Measurements from ENCODE around the gene RAPGEF1.

RAPGEF1 gene

DNA sequence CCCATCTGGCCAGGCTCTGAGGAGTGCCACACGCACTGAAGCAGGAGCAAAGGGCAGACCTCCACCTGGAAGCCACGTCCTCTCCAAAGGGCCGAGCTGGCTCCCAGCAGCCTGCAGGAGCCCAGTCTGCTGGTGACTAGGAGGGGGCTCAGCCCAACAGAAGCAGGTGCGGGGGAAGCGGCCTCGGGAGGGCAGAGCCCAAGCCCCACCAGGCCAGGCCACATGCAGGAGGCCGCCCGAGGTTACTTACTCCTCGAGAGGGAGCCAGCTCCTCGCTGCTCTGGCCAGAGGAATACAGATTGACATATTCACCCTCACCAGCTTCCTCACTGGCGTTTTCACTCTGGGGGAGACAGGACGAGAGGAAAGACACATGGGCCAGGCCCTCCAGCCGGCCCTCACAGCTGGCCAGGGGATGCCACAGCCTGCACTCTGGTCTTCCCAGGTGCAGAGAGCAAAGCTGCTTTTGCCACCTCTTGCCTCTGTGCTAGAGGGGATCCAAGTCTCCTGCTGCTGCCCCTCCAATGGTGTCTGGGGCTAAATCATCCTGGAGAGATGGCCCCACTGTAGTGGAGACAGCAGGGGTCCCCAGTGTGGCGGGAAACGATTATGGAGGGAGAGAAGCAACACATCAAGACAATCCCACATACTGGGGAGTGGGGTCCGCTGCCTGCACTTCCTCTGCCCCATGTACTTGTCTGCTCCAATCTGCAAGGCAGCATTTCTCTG lies 136.0 kb downstream of the RAPGEF1 start:
- Histone ChIP-seq H3K4me3 (ENCODE audit: low read depth, low read length) (no peak overlapping the region), H3K9me3 (ENCODE audit: control insufficient read depth, insufficient read depth, low read depth, low read length) (no peaks in the 10 kb centered on the region), H3K27ac (ENCODE audit: extremely low read depth, low read depth, low read length) (no peak overlapping the region), H3K36me3 (ENCODE audit: control insufficient read depth in 2 of 2, insufficient read depth in 1 of 2, low read length in 2 of 2) (peaks cover 4 to 27% of the 10 kb centered on the region in 2 experiments; a peak in 2 of 3 replicates), H3K4me1 (ENCODE audit: control insufficient read depth, insufficient read depth, low read length) (no peaks in the 10 kb centered on the region)
- ChIA-PET POLR2A (interaction anchor here (0.6 kb wide), 1 partner anchor 230 kb away, joined by 4 read pairs; no protein-coding TSS in a partner anchor), CTCF (interaction anchor here (1.2 kb wide), 1 partner anchor 12 kb away, joined by 3 read pairs; no protein-coding TSS in a partner anchor)
- TF ChIP-seq ZIC2 (tag by site-specific recombination; IDR thresholded peaks at IDR 0.05) = peak; percentile 91
- TF ChIP-seq MZF1 (tag by site-specific recombination; IDR thresholded peaks at IDR 0.05; ENCODE audit: borderline replicate concordance) = no peak
- TF ChIP-seq, protein P1, sequence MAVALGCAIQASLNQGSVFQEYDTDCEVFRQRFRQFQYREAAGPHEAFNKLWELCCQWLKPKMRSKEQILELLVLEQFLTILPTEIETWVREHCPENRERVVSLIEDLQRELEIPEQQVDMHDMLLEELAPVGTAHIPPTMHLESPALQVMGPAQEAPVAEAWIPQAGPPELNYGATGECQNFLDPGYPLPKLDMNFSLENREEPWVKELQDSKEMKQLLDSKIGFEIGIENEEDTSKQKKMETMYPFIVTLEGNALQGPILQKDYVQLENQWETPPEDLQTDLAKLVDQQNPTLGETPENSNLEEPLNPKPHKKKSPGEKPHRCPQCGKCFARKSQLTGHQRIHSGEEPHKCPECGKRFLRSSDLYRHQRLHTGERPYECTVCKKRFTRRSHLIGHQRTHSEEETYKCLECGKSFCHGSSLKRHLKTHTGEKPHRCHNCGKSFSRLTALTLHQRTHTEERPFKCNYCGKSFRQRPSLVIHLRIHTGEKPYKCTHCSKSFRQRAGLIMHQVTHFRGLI (tag by site-specific recombination; IDR thresholded peaks at IDR 0.05) = 0 out of 2 replicates have a peak, but pooled peaks have one; percentile 40

DNA sequence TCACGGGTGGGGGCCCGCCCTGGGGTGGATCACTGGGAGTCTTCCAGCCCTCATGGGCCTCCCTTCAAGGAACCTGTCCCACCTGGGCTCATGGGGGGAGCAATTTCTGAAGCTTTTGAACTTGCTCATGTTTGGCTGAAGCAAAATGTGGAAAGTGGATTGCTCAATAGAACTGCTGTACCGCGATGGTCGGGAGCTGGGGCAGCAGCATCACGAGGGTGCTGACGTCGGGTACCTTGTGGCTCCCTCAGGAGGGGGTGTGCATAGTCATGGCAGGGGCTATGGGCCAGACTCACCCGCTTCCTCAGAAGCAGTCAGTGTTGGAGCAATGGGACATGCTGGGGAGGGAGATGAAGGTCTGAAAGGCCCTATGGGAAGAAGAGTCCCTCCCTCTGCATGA lies 136.7 kb downstream of the RAPGEF1 start:
- POLR2A ChIA-PET = interaction anchor here (0.6 kb wide), 1 partner anchor 230 kb away, joined by 4 read pairs; no protein-coding TSS in a partner anchor
- Histone ChIP-seq H3K9me3 (ENCODE audit: control insufficient read depth, insufficient read depth, low read depth, low read length) (no peaks in the 10 kb centered on the region), H3K27ac (ENCODE audit: extremely low read depth, low read depth, low read length) (no peak overlapping the region), H3K4me1 (ENCODE audit: control insufficient read depth, insufficient read depth, low read length) (no peaks in the 10 kb centered on the region), H3K36me3 (ENCODE audit: control insufficient read depth in 2 of 2, insufficient read depth in 1 of 2, low read length in 2 of 2) (peaks cover 4 to 31% of the 10 kb centered on the region in 2 experiments; a peak in 2 of 3 replicates), H3K4me3 (ENCODE audit: low read depth, low read length) (no peak overlapping the region)
- TF ChIP-seq, protein P1 (tag by site-specific recombination; IDR thresholded peaks at IDR 0.05) = no peak
- TF ChIP-seq ZBTB48 (tag by site-specific recombination; IDR thresholded peaks at IDR 0.05) (no peak), BCL11A (tag by site-specific recombination; IDR thresholded peaks at IDR 0.05; ENCODE audit: low read depth) (no peak), ZNF626 (tag by site-specific recombination; IDR thresholded peaks at IDR 0.05) (no peak), ZNF324 (tag by site-specific recombination; IDR thresholded peaks at IDR 0.05) (no peak), ZNF394 (tag by site-specific recombination; IDR thresholded peaks at IDR 0.05; ENCODE audit: borderline replicate concordance) (no peak), ZNF561 (tag by site-specific recombination; IDR thresholded peaks at IDR 0.05; ENCODE audit: borderline replicate concordance) (no peak), KLF16 (tag by site-specific recombination; IDR thresholded peaks at IDR 0.05) (no peak), ZNF629 (tag by site-specific recombination; IDR thresholded peaks at IDR 0.05) (no peak), ZNF660 (tag by site-specific recombination; IDR thresholded peaks at IDR 0.05) (no peak)
- TF ChIP-seq, protein P2, sequence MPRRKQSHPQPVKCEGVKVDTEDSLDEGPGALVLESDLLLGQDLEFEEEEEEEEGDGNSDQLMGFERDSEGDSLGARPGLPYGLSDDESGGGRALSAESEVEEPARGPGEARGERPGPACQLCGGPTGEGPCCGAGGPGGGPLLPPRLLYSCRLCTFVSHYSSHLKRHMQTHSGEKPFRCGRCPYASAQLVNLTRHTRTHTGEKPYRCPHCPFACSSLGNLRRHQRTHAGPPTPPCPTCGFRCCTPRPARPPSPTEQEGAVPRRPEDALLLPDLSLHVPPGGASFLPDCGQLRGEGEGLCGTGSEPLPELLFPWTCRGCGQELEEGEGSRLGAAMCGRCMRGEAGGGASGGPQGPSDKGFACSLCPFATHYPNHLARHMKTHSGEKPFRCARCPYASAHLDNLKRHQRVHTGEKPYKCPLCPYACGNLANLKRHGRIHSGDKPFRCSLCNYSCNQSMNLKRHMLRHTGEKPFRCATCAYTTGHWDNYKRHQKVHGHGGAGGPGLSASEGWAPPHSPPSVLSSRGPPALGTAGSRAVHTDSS (tag by site-specific recombination; IDR thresholded peaks at IDR 0.05) = no peak
- TF ChIP-seq, protein P3, sequence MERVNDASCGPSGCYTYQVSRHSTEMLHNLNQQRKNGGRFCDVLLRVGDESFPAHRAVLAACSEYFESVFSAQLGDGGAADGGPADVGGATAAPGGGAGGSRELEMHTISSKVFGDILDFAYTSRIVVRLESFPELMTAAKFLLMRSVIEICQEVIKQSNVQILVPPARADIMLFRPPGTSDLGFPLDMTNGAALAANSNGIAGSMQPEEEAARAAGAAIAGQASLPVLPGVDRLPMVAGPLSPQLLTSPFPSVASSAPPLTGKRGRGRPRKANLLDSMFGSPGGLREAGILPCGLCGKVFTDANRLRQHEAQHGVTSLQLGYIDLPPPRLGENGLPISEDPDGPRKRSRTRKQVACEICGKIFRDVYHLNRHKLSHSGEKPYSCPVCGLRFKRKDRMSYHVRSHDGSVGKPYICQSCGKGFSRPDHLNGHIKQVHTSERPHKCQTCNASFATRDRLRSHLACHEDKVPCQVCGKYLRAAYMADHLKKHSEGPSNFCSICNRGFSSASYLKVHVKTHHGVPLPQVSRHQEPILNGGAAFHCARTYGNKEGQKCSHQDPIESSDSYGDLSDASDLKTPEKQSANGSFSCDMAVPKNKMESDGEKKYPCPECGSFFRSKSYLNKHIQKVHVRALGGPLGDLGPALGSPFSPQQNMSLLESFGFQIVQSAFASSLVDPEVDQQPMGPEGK (tag by site-specific recombination; IDR thresholded peaks at IDR 0.05) = no peak
- CTCF ChIA-PET = interaction anchor here (0.8 to 2.4 kb wide), 2 partner anchors 137 to 633 kb away, joined by 3 to 13 read pairs; partner anchors contain the start of gene RAPGEF1
